Measurements from ENCODE around the gene PMFBP1. TPM values are rescaled to one million over a fixed set of nuclear protein-coding genes. Genes with fewer than 3 reads are reported as not detected.

PMFBP1 gene
- total RNA-seq, 1 donor from 2014 or later = 13.1 TPM

GRCh38 chr16:72120026-72120425 is 51.9 kb downstream of the PMFBP1 start:
- Mint-ChIP-seq H3K4me1 (ENCODE audit: low read depth, unreplicated experiment) (no peaks in the 10 kb centered on the region), H3K27ac (ENCODE audit: unreplicated experiment) (no peak overlapping the region), H3K4me3 (ENCODE audit: unreplicated experiment) (no peak overlapping the region), H3K27me3 (ENCODE audit: unreplicated experiment) (peaks cover 2% of the 10 kb centered on the region), H3K36me3 (ENCODE audit: unreplicated experiment) (no peaks in the 10 kb centered on the region), H3K9me3 (ENCODE audit: unreplicated experiment) (no peaks in the 10 kb centered on the region)
- no peak for DNase-seq
- TF ChIP-seq, protein P1, sequence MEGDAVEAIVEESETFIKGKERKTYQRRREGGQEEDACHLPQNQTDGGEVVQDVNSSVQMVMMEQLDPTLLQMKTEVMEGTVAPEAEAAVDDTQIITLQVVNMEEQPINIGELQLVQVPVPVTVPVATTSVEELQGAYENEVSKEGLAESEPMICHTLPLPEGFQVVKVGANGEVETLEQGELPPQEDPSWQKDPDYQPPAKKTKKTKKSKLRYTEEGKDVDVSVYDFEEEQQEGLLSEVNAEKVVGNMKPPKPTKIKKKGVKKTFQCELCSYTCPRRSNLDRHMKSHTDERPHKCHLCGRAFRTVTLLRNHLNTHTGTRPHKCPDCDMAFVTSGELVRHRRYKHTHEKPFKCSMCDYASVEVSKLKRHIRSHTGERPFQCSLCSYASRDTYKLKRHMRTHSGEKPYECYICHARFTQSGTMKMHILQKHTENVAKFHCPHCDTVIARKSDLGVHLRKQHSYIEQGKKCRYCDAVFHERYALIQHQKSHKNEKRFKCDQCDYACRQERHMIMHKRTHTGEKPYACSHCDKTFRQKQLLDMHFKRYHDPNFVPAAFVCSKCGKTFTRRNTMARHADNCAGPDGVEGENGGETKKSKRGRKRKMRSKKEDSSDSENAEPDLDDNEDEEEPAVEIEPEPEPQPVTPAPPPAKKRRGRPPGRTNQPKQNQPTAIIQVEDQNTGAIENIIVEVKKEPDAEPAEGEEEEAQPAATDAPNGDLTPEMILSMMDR (IDR thresholded peaks at IDR 0.05; ENCODE audit: partially characterized antibody, unreplicated experiment) = no peak

DNA sequence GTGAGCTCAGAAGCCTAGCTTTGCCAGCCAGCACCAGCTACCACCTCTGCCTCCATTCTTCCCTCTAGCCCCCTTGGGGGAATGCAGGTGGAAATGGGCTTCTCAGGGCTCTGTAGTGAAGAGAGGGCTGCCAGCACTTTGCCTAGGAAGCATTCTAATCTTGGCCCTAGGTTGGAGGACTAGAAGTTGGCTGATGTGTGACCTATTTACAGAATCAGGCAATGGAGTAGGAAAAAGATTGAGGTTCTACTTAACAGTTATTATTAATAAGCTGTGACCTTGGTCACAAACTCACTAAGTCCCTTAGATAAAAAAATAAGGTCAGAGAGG is 58.4 kb downstream of the PMFBP1 start:
- Mint-ChIP-seq H3K4me1 (ENCODE audit: low read depth, unreplicated experiment) (no peaks in the 10 kb centered on the region), H3K27ac (ENCODE audit: unreplicated experiment) (no peak overlapping the region), H3K9me3 (ENCODE audit: unreplicated experiment) (peaks cover 3% of the 10 kb centered on the region), H3K27me3 (ENCODE audit: unreplicated experiment) (no peaks in the 10 kb centered on the region), H3K4me3 (ENCODE audit: unreplicated experiment) (no peak overlapping the region), H3K36me3 (ENCODE audit: unreplicated experiment) (peaks cover 5% of the 10 kb centered on the region)
- no peak for DNase-seq
- TF ChIP-seq, protein P1 (IDR thresholded peaks at IDR 0.05; ENCODE audit: partially characterized antibody, unreplicated experiment) = no peak

- H3K4me1 Mint-ChIP-seq (ENCODE audit: low read depth, unreplicated experiment) = no peaks in the 10 kb centered on the region
- TF ChIP-seq, protein P1 (IDR thresholded peaks at IDR 0.05; ENCODE audit: partially characterized antibody, unreplicated experiment) = no peak
- peaks cover 3% of the 10 kb centered on the region for H3K9me3 Mint-ChIP-seq (ENCODE audit: unreplicated experiment)
- H3K4me3 Mint-ChIP-seq (ENCODE audit: unreplicated experiment) = no peak overlapping the region
- no peak for DNase-seq
- peaks cover 5% of the 10 kb centered on the region for H3K36me3 Mint-ChIP-seq (ENCODE audit: unreplicated experiment)
- peaks cover under 1% of the 10 kb centered on the region for H3K27me3 Mint-ChIP-seq (ENCODE audit: unreplicated experiment)
- H3K27ac Mint-ChIP-seq (ENCODE audit: unreplicated experiment) = no peak overlapping the region
Observed at GRCh38 chr16:72112906-72113615, 58.9 kb downstream of the PMFBP1 start.

GRCh38 chr16:72112452-72112792 is 59.5 kb downstream of the PMFBP1 start:
- TF ChIP-seq, protein P1 (IDR thresholded peaks at IDR 0.05; ENCODE audit: partially characterized antibody, unreplicated experiment) = no peak
- Mint-ChIP-seq H3K4me3 (ENCODE audit: unreplicated experiment) (no peak overlapping the region), H3K36me3 (ENCODE audit: unreplicated experiment) (peaks cover 5% of the 10 kb centered on the region), H3K4me1 (ENCODE audit: low read depth, unreplicated experiment) (no peaks in the 10 kb centered on the region), H3K27me3 (ENCODE audit: unreplicated experiment) (peaks cover 2% of the 10 kb centered on the region), H3K27ac (ENCODE audit: unreplicated experiment) (no peak overlapping the region), H3K9me3 (ENCODE audit: unreplicated experiment) (peaks cover 3% of the 10 kb centered on the region)
- DNase-seq = no peak

DNA sequence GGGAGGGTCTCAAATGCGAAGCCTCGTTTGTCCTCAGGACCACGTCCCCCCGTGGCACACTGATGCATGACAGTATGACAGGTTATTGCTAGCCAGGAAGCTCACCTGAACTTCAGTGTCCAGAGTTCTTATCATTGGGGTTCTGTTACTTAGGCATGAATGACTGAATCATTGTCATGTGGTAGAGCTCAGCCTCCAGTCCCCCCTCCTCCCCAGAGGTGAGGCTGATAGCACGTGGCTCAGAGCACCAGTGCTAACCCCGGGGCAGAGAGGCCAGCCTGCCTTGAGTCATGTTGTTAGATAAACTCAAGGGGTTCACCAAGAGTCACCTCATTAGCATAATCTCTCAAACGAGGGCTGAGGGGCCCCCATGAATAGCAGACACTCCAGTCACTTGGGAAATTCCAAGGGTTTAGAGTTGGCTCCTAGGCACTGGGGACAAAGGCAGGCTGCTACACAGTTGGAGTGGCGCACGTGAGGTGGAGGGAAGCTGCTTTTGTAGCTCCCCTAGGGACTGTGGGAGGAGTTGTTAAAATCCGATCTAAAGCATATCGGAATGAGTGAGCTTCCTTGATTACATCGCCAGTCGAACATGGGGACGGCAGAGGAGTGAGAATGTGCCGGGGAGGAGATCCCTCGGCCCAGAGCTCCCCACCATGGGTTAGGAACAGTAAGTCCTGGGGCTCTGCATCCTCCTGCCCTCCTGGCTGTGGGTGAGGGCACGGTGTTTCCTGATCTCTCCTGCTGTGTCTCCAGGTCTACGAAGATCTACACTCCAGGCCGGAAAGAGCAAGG is 60.1 kb downstream of the PMFBP1 start:
- Mint-ChIP-seq H3K27me3 (ENCODE audit: unreplicated experiment) (peaks cover 2% of the 10 kb centered on the region), H3K9me3 (ENCODE audit: unreplicated experiment) (peaks cover 3% of the 10 kb centered on the region), H3K4me3 (ENCODE audit: unreplicated experiment) (no peak overlapping the region), H3K4me1 (ENCODE audit: low read depth, unreplicated experiment) (no peaks in the 10 kb centered on the region), H3K27ac (ENCODE audit: unreplicated experiment) (no peak overlapping the region), H3K36me3 (ENCODE audit: unreplicated experiment) (peaks cover 5% of the 10 kb centered on the region)
- TF ChIP-seq, protein P1 (IDR thresholded peaks at IDR 0.05; ENCODE audit: partially characterized antibody, unreplicated experiment) = no peak
- no peak for DNase-seq

Data from glutamatergic neuron (in vitro differentiated cells).